HG03045 (cell line): ENCODE data around the gene SPINK6.
A peak's percentile ranks its signal among the peaks of the same experiment; 100 is the strongest.

Experiments
- ATAC-seq: cut with Tn5 transposase; IDR thresholded peaks from one replicate; pipeline ENCODE4 v1.9.1; 2021; ENCODE audit warnings: mild to moderate bottlenecking, moderate library complexity; ENCODE audit not compliant: unreplicated experiment

Gene SPINK6, protein sequence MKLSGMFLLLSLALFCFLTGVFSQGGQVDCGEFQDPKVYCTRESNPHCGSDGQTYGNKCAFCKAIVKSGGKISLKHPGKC

DNA sequence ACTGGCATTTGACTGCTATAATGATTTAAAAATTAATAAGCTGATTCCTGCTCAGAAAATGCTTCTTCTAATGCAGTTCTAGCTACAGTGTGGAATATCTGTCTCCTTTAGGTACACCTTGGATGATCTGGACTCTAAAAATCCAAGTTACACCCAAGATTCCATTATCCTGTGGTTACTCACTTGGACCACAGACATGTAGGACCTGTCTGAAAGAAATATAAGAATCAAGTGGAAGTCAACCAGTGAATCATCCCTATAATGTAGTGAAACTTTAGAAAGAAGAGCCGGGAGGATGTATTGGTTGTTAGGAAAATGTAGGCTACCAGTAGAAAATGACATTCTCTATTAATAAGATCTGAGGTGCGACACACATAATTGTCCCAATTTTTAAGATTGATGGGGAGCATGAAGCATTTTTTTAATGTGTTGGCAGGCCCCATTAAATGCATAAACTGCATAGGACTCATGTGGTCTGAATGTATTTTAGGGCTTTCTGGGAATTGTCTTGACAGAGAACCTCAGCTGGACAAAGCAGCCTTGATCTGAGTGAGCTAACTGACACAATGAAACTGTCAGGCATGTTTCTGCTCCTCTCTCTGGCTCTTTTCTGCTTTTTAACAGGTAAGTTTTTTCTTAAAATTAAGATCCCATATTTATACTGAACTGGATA lies at the start of gene SPINK6:
SPINK6 (plus strand) TSS at position 512 of the 673 bp plus-strand sequence; CDS start at position 567, 55 bp downstream.
- no peak for ATAC-seq

DNA sequence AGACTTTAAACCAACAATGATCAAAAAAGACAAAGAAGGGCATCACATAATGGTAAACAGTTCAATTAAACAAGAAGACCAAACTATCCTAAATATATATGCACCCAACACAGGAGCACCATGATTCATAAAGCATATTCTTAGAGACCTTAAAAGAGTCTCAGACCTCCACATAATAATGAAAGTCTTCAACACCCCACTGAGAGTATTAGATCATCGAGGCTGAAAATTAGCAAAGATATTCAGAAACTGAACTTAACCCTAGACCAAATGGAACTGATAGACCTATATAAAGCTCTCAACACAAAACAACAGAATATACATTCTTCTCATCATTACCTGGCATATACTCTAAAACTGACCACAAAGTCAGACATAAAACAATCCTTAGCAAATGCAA lies 46.2 kb upstream of the SPINK6 start:
- no peak for ATAC-seq

DNA sequence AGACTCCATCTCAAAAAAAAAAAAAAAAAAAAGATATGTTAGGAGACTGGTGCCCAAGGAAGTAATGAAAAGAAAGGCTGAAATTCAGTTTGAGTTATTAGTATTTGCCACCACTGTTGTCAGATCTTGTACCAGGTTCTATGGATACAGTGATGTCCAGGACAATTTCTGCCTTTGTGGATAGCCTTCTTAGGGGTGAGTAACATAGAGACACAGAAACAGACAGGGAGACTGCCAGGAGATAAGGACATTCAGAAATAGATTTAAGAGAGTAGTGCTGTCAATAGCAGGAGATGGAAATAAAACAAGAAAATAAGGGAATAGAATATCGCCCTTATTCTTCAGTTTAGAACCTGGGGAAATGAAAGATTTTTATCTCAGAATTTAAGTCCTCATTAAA lies 40.8 kb upstream of the SPINK6 start:
- no peak for ATAC-seq

DNA sequence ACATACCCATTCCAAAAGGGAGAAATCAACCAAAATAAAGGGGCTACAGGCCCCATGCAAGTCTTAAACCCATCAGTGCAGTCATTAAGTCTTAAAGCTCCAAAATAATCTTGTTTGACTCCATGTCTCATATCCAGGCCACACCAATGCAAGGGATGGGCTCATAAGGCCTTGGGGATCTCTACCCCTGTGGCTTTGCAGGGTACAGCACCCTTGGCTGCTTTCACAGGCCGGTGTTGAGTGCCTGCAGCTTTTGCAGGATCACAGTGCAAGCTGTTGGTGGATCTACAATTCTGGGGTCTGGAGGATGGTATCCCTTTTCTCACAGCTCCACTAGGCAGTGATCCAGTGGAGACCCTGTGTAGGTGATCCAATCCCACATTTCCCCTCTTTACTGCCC lies 39.5 kb upstream of the SPINK6 start:
- ATAC-seq, result no peak

DNA sequence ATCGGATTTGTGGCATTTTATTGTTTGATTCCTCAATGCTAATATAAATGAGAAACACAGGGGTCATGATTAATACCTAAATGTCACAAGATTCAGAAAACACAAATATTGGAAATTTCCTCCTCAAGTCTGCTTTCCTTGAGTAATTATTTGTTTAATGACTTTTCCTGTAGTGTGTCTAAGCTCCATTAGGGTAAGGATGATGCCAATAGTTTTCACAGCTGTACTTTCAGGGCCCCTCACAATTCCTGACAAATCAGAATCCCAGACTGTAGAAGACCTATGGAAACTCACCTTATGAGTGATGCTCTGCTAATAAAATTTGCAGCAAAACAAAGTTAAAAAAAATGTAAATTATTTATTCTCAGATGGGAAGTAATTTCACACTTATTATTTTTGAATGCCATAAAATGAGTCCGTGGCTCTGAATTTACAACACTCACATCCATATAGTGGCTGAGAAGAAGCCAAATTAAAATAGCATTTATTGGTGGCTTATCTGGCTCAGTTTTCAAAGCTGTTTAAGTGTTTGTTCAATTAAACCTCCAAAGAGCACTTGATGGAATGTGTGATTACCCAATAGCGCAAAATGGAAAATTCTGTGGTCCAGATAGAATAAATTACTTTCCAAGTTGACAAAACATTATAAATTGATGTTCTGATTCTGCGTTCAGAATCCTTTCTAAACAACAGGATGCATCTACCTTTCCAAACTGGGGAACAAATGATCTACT lies 36.1 kb upstream of the SPINK6 start:
- no peak for ATAC-seq

DNA sequence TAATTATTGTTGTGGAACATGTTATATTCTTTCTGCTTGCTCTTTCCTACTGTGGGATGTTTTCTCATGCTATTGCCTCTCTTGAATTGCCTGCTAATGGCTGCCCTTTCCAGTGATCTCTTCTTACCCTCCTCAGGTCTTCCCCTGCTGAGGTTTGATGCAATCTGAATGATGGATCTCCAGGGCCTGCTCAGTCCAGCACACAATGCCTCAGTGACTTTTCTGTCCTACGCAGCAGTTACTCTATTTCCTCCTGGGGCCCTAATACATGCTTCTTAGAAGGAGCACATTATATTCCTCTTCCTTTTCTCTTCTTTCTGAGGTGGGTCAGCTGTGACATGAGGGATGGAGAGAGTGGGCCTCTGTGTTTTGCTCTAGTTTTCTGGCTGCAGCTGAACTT lies 34.6 kb upstream of the SPINK6 start, which contains the start of gene SPINK14:
SPINK14 (plus strand) TSS at position 301 of the 400 bp plus-strand sequence. CDS start 1,187 bp downstream, outside the sequence.
- no peak for ATAC-seq

DNA sequence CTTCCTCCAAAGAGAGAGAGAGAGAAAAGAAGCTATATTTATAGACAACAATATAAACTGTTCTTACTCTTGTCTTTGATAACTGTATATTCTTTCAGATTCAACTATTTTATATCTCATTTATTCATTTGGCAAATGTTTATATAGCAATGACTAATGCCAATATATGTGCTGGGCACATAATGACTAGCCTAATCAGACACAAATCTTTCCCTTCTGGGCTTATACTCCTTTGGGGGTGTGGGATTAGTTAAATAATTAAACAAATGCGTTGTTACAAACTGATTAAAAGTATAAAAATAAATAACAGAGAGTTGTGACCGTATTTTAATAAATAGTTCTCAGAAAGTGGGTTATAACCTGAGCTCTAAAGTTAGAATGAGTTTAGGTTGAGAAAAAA lies 30.5 kb upstream of the SPINK6 start:
- no peak for ATAC-seq

DNA sequence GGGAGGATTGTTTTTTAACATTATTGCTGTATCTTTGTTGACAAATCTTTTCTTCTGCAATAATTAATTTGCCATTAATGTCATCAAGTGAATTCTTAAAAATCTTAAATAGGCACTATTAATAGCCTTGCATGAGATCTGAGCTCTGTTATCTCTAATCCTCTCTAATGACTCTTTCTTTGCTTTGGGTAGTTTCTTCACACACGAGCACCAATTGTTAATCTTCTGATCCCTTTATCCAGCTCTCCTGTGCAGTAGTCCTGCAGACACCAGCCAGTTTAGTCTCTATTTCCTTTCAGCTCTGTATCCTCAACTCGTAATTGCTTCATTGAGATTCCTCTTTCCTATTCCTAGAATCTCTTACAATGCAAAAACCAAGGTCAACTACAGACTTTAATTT lies 26.4 kb upstream of the SPINK6 start:
- ATAC-seq, result no peak

DNA sequence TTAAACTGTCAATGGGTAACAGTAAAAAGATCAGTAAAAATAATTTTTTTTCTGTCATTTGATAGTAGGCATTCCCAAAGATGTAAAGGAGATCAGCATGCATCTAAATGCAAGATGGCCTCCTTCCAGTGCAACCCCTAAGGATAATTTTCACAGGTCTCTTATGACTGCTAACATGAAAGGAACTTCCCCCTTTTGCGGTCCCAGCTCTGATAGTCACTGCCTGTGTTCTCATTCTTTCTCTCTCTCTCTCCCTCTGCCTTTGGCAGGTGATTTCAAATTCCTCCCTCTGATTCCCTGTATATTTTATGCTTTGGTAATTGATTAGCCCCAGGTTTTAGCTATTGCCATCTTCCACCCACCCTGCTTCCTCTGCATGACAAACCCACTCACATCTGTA lies 25.6 kb upstream of the SPINK6 start:
- no peak for ATAC-seq

DNA sequence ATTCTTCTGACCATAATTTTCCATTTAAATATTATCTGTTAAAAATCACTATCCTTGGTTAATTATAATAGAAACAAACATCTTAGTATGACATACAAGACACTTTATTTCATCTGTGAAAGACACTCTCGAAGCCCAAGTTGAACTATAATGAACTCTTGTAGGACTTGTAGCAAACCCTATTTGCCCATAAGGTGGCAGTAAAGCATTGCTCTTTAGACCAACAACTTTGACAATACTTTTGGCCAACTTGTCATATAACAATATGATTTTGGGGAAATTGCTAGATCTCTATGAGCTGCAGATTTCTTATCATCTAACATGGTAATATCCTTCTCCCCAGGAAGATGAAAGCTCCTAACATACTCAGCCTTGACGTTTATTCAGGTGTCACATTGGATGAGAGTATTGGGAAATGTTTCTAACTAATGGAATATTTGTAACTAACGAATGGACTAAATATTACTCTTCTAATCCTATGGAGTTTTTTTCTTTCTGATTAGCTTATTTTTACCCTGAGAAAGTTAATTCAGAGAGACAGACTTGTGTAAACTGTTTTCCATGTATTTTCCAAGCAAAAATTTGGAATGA lies 23.5 kb upstream of the SPINK6 start:
- ATAC-seq, result no peak

DNA sequence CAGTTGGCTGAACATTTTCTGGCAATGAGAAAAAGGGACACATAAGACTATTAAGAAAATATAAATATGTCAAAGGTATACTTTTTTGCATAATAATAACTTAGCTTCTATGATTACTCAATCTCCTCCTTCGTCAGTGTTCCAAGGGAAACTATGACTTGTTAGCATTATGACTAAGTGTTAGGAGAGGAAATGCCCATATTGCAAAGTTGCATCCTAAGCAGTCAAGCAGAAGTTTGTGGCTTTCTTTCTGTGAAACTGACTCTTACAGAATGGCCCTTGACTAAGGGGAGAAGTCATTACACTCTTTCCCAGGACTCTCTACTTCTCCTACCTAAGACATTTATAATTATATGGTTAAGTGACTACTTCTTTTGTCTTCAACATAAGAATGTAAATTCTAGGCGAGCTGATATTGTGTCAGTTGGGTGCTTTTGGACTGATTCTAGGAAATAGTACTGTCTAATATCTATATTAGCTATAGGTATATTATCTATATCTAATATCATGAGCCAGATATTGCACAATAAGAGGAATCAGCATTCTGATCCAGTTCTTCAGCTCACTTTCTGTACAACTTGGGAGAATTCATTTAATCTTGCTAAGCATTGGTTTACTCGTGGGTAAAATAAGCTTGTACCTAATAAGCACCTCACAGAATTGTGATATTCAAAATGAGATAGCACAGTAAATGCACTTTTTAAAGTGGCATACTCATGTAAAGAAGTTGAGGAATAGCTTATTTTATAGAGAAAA lies 16.4 kb upstream of the SPINK6 start:
- peak; percentile 89 for ATAC-seq

DNA sequence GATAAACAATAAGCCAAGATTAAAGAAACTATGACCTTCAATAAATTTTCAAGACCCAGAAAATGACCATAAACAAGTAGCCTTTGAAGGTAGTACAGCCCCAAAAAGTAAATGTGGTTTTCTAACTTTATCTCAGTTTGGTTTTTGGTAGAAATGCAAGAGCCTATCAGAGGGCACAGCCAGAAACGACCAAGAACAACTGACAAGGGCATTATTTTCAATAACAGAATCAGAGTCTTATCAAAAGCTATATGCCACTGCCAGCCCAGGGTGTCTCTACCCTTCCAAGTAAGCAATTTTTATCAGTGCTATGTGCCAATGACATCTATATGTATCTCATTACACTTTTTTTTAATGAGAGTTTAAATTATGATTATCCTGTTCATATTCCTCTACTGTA lies 11.8 kb upstream of the SPINK6 start:
- no peak for ATAC-seq

DNA sequence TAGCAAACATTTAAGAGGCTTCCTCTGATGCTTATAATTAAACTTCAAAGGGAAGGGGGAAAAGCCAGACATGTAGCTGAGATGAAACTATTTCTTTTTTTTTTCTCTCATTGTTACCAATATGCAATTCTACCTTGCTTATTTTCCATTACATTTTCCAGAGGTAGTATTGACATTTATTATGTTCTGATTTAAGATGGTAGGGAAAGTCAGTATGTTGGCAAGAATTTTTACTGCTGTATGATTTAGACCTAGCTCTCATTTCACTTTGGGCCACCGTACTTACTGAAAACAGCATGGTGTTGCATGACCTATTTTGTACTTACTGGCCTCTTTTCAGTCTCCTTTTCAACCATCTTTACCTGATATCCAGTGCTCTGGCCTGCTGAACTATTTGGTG lies 9.6 kb upstream of the SPINK6 start:
- no peak for ATAC-seq

DNA sequence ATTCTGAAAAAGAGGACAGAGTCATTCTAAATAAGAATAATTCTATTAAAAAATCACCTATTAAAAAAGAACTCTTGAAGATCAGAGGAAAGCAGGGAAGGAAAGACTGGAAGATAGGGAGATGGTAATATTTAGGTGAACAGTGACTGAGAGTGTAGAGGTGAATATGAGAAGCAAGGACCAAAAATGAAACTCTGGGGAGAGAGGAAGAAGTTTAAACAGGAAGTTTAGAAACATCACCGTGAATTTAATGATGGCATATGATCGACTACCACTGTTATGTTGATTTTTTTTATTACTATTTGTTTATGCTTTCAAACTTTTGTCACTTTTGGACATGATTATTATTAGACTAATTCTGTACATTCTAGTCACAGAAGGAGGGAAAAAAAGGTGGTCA lies 1.7 kb upstream of the SPINK6 start:
- no peak for ATAC-seq

DNA sequence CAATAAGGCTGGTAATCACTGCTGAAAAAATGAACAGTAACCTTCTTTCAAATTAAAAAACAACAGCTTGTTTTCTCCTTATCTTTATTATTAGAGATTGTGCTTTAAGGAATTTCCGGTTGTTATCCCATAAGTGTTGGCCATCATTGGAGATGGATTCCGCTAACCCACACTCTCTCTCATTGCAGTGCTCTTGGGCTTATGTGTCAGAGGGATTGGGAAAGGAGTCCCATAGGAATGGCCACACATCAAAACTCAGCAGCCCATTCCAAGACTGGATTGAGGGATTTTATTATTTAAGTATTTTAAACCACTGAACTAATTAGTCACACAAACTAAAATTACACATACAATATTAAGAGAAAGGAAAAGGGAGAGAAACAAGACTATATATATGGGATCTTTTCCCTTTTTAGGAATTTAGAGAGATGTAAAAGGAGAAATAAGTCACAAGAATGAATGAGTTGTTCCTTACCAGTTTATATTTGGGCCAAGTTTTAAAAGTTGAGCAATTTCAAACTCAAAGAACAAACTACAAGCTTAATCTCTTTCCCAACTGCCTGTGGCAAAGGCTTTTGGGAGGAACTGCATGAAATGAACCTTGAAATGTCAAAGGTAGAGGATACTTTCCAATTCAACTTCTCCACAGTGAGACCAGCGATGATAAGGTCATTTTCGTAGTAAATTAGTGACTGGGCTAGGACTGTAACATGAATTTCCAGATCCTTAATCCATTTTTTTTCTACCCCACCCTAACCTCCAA lies 2.4 kb downstream of the SPINK6 start:
- ATAC-seq, result no peak

DNA sequence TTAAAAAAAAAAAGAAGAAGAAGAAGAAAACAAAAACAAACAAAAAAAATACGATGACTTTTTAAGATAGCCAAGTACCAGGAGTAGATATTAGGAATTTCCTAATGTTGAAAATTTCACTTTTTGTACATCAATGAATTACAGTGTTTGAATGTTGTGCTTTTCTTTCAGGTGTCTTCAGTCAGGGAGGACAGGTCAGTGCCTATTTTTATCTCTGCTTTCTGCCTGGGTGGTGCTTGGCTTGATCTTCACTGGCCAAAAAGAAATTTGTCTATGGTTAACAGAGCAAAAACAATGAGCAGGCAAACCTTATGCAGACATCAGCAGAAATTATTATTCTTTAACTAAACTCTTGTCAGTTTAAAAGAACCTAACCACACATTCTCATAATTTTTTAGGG lies 3.0 kb downstream of the SPINK6 start:
- ATAC-seq, result no peak

DNA sequence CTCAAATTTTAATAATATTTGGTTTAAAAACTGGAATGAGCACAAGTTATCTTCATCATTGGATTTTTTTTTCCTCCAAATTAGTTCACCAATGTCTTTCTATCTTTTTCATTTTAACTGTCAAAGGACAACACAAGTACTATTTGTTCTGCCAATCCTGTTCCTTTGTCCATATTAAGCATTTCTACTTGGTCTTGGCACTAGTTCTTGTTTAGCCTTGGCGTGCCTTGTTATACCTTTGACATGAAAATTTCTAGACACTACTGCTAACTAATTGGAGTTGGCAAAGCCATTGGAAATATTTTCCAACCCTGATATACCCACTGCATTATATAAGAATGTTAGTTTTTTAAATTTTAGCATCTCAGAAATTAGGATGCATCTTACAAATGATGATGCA lies 3.8 kb downstream of the SPINK6 start:
- ATAC-seq, result no peak

DNA sequence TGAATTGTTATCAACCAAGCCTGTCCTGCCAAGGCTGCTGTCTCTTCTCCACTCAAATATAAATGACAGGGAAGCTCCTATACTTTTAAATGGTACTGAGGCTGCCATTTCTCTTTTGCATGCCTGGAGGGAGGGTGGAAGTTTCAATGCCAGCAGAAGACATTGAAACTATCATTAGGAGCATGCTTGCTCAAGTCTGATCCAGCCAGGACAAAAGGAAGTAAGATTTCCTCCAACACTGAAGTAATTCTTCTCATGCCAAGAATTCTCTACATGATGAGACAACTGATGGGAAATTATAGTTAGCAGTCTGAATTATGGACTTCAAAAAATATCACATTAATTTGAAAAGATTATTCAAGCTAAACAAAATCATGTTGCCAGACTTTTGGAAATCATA lies 5.4 kb downstream of the SPINK6 start:
- ATAC-seq, result no peak

DNA sequence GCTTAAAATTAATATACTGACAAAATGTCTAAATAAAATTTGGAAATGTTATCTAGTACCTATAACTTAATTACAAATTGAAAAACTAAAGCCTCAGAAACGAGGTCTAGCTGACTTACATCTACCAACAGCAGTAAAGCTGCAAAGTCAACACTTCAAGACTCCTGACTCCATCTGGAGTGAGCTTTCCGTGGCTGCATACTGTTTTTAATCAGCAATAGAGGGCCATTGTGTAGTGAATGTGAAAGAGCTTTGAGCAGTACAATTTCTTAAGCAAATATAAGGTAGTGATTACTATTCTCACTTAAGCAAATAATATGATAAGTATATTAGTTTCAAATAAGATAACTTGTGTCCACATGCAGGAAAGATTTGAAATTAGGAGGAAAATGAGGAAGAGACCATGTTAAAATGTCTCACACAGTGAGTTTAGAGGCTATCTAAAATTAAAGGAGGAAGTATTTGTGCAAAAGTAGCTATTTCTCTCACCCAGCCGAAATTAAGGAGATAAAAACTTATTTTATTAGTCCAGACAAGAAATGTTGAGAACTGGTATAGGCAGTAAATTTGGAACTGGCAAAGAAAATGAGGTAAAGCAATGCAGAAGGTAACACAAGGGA lies 6.4 kb downstream of the SPINK6 start:
- ATAC-seq, result no peak

DNA sequence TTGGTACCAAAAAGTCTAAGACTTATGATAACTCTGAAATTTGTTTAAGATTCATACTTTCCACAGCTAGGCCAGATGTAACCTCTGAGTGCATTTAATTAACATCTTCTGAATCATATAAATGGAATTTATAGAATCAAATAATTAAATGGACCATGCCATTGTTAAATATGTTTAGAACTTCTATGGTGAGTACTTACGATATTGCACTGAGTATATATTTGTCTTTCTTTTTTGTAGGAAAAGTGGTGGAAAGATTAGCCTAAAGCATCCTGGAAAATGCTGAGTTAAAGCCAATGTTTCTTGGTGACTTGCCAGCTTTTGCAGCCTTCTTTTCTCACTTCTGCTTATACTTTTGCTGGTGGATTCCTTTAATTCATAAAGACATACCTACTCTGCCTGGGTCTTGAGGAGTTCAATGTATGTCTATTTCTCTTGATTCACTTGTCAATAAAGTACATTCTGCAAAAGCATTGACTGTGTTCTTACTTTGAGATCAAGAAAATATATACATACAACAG lies 11.9 kb downstream of the SPINK6 start:
- no peak for ATAC-seq
